ENCODE measurements around the gene EXO1.

- TF ChIP-seq CTCF (IDR thresholded peaks at IDR 0.05 in 8 of 11, conservative IDR thresholded peaks at IDR 0.05 in 3 of 11): no peak
- TF ChIP-seq POLR2A (IDR thresholded peaks at IDR 0.05): no peak
Observed at GRCh38 chr1:241829468-241829867, 18.5 kb upstream of the EXO1 start.

All from spleen (tissue), 7 donors.